SK-MEL-5 (cell line): Measurements from ENCODE around the gene TRAPPC2B. TPM values are rescaled to one million over a fixed set of nuclear protein-coding genes. Genes with fewer than 3 reads are reported as not detected.

Experiments
- DNase-seq: peaks from one replicate; pipeline ENCODE4 v3.0.0-alpha.2; 2016; ENCODE audit warnings: low read depth, low spot score
- in situ Hi-C: cut with HindIII; loops from 2 replicates; pipeline ENCODE4 v1.10.0; 2016; ENCODE audit warnings: low sequenced_read_pairs, high pct_unique_total_duplicates, low pct_unique_long_range_greater_than_20kb
- polyA plus RNA-seq, 2 experiments: library from polyadenylated mRNA; depleted of rRNA; stranded (reverse); fragments of >200 nt; gene quantifications; 2 replicates each; pipeline ENCODE4 v1.2.3, GENCODE V29; 2015
- total RNA-seq: library from RNA; depleted of rRNA; stranded (reverse); fragments of >200 nt; shearing (Covaris generic); gene quantifications from 2 replicates; pipeline ENCODE4 v1.2.3, GENCODE V29; 2014; rRNA removed

Gene TRAPPC2B
- 12.4 and 14.8 TPM in 2 replicates for total RNA-seq
- 11.3 and 12.0 TPM in 2 replicates for polyA plus RNA-seq (2015; cell fraction: cytosol; rRNA removed)
- 1.4 and 4.0 TPM in 2 replicates for polyA plus RNA-seq (2015; cell fraction: nucleus; rRNA removed)

GRCh38 chr19:57362997-57363687, at the start of gene TRAPPC2B, which contains the start of gene ZNF547:
Gene TRAPPC2B (plus strand): TSS chr19:57363551. CDS start chr19:57364834, 1,283 bp downstream.
Gene ZNF547 (plus strand): TSS chr19:57363551. CDS start chr19:57368556, 5,005 bp downstream.
- peak; percentile 98 for DNase-seq
- in situ Hi-C loops: no loop called here

- in situ Hi-C loops: no loop called here
These were observed 49.2 kb upstream of the TRAPPC2B start for GRCh38 chr19:57314146-57314545.

GRCh38 chr19:57317503-57317902, 45.8 kb upstream of the TRAPPC2B start:
- no peak for DNase-seq
- in situ Hi-C loops: no loop called here

More at GRCh38 chr19:57314146-57314545, 49.2 kb upstream of the TRAPPC2B start:
- no peak for DNase-seq

- in situ Hi-C loops: no loop called here
- DNase-seq: no peak
These were observed 43.5 kb upstream of the TRAPPC2B start for GRCh38 chr19:57319869-57320179.

- DNase-seq: peak; percentile 94
- in situ Hi-C loops: no loop called here
These were observed 42.9 kb upstream of the TRAPPC2B start, which contains the start of gene ZNF543 for GRCh38 chr19:57320180-57321084. Gene ZNF543 (plus strand): TSS chr19:57320472. CDS start chr19:57320854, 382 bp downstream.

GRCh38 chr19:57321116-57321515, 42.2 kb upstream of the TRAPPC2B start:
- no peak for DNase-seq
- in situ Hi-C loops: no loop called here

GRCh38 chr19:57321751-57322150, 41.6 kb upstream of the TRAPPC2B start:
- in situ Hi-C loops: no loop called here

GRCh38 chr19:57324992-57325391, 38.4 kb upstream of the TRAPPC2B start:
- in situ Hi-C loops: no loop called here
- no peak for DNase-seq

More at GRCh38 chr19:57321751-57322150, 41.6 kb upstream of the TRAPPC2B start:
- DNase-seq: no peak

GRCh38 chr19:57327993-57328392, 35.4 kb upstream of the TRAPPC2B start:
- in situ Hi-C loops: no loop called here
- no peak for DNase-seq

GRCh38 chr19:57334191-57334590, 29.2 kb upstream of the TRAPPC2B start:
- in situ Hi-C loops: no loop called here
- no peak for DNase-seq

GRCh38 chr19:57338877-57339276, 24.5 kb upstream of the TRAPPC2B start:
- DNase-seq: no peak

GRCh38 chr19:57342582-57342981, 20.8 kb upstream of the TRAPPC2B start:
- DNase-seq: no peak
- in situ Hi-C loops: no loop called here

More at GRCh38 chr19:57338877-57339276, 24.5 kb upstream of the TRAPPC2B start:
- in situ Hi-C loops: no loop called here

- in situ Hi-C loops: no loop called here
These were observed 15.2 kb upstream of the TRAPPC2B start for GRCh38 chr19:57348136-57348535.

GRCh38 chr19:57350877-57351805, 12.2 kb upstream of the TRAPPC2B start, which contains the start of gene ZNF304:
Gene ZNF304 (plus strand): TSS chr19:57351271. CDS start chr19:57351665, 394 bp downstream.
- in situ Hi-C loops: no loop called here
- peak; percentile 94 for DNase-seq

More at GRCh38 chr19:57348136-57348535, 15.2 kb upstream of the TRAPPC2B start:
- no peak for DNase-seq

GRCh38 chr19:57351867-57352266, 11.5 kb upstream of the TRAPPC2B start:
- in situ Hi-C loops: no loop called here
- no peak for DNase-seq

GRCh38 chr19:57355916-57356315, 7.4 kb upstream of the TRAPPC2B start:
- in situ Hi-C loops: no loop called here
- no peak for DNase-seq

GRCh38 chr19:57357406-57357805, 5.9 kb upstream of the TRAPPC2B start:
- in situ Hi-C loops: no loop called here
- DNase-seq: no peak
